VCaP (cell line): ENCODE data around the gene MEIOSIN.
"Not testable (repeated sequence)": the region's sequence is repeated elsewhere in the genome, so short reads cannot be mapped to it uniquely, and the experiment has no call there.

Experiments
- H3K27ac ChIP-seq: fragments of 450-650 bp; 2 replicates; pipeline ENCODE4 v1.5.1; 2017
- CTCF ChIP-seq: fragments of 450-650 bp; conservative IDR thresholded peaks from 2 replicates; pipeline ENCODE4 v1.5.1; 2017; ENCODE audit warnings: mild to moderate bottlenecking, moderate library complexity

MEIOSIN gene

GRCh38 chr19:45715139-45715538 lies 18.1 kb upstream of the MEIOSIN start:
- TF ChIP-seq CTCF: no peak
- peak overlapping the region; percentile 94 for H3K27ac ChIP-seq

- TF ChIP-seq CTCF: no peak
- H3K27ac ChIP-seq: peak overlapping the region; percentile 94
Measured at GRCh38 chr19:45716359-45717130, 16.7 kb upstream of the MEIOSIN start.

- peak overlapping the region; percentile 94 for H3K27ac ChIP-seq
- no peak for TF ChIP-seq CTCF
Measured at GRCh38 chr19:45717131-45717982, 15.9 kb upstream of the MEIOSIN start.

GRCh38 chr19:45717983-45718650 lies 15.1 kb upstream of the MEIOSIN start:
- no peak for TF ChIP-seq CTCF

GRCh38 chr19:45720065-45720464 lies 13.2 kb upstream of the MEIOSIN start:
- not testable (repeated sequence) for H3K27ac ChIP-seq

More at GRCh38 chr19:45717983-45718650, 15.1 kb upstream of the MEIOSIN start:
- peak overlapping the region; percentile 94 for H3K27ac ChIP-seq

- not testable (repeated sequence) for H3K27ac ChIP-seq
Measured at GRCh38 chr19:45728683-45729082, 4.6 kb upstream of the MEIOSIN start.

GRCh38 chr19:45729800-45730290 lies 3.4 kb upstream of the MEIOSIN start:
- TF ChIP-seq CTCF: no peak
- H3K27ac ChIP-seq: peak overlapping the region; percentile 77
